Nephron (organoid): Measurements from ENCODE around the gene BIK.

Source experiments
- H3K27ac Mint-ChIP-seq, 3 experiments: 2 replicates each; pipeline ENCODE4 v1.8.0; 2020; ENCODE audit warnings: mixed read lengths in 3 of 3, mild to moderate bottlenecking in 2 of 3, moderate library complexity in 1 of 3
- H3K27me3 Mint-ChIP-seq: 2 replicates; pipeline ENCODE4 v1.8.0; 2021; ENCODE audit warnings: low read depth, mild to moderate bottlenecking, moderate library complexity, mixed read lengths
- H3K36me3 Mint-ChIP-seq: 2 replicates; pipeline ENCODE4 v1.8.0; 2020; ENCODE audit warnings: low read depth, mixed read lengths
- H3K4me1 Mint-ChIP-seq: 2 replicates; pipeline ENCODE4 v1.8.0; 2020; ENCODE audit warnings: mixed read lengths
- H3K4me3 Mint-ChIP-seq, 3 experiments: 2 replicates each; pipeline ENCODE4 v1.8.0; 2020; ENCODE audit warnings: mild to moderate bottlenecking in 3 of 3, mixed read lengths in 3 of 3, moderate library complexity in 2 of 3
- H3K9me3 Mint-ChIP-seq: 2 replicates; pipeline ENCODE4 v1.8.0; 2020; ENCODE audit warnings: mixed read lengths
- TF ChIP-seq, protein P1 (sequence below), 3 experiments: fragments of 200-600 bp; sonication (generic); IDR thresholded peaks; one replicate each; pipeline ENCODE4 v1.5.0; 2021; ENCODE audit warnings: antibody characterized with exemption in 3 of 3; ENCODE audit not compliant: unreplicated experiment in 3 of 3

Gene BIK

DNA sequence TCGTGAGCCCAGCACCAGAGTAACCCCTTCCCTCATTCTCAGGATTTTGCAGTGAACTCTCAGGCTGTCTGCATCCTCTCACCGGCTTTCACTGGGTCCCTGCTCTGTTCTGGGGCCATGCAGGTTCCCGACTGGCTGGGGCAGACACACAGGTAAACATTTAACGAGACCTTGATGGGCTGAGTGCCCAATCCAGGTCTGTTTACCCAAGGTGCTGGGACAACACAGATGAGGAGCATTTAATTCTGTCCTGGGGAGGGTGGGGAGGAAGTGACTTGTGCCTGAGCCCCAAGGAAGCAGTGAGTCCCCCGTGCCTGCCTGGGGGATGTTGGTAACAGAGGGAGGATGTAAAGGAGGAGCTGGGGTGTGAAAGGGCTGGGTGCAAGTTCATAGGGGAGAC lies 4.4 kb downstream of the BIK start:
- H3K36me3 Mint-ChIP-seq = no peaks in the 10 kb centered on the region
- no peak overlapping the region for H3K27ac Mint-ChIP-seq
- no peak overlapping the region for H3K4me3 Mint-ChIP-seq
- H3K4me1 Mint-ChIP-seq = no peaks in the 10 kb centered on the region
- peaks cover 60% of the 10 kb centered on the region for H3K27me3 Mint-ChIP-seq
- TF ChIP-seq, protein P1, sequence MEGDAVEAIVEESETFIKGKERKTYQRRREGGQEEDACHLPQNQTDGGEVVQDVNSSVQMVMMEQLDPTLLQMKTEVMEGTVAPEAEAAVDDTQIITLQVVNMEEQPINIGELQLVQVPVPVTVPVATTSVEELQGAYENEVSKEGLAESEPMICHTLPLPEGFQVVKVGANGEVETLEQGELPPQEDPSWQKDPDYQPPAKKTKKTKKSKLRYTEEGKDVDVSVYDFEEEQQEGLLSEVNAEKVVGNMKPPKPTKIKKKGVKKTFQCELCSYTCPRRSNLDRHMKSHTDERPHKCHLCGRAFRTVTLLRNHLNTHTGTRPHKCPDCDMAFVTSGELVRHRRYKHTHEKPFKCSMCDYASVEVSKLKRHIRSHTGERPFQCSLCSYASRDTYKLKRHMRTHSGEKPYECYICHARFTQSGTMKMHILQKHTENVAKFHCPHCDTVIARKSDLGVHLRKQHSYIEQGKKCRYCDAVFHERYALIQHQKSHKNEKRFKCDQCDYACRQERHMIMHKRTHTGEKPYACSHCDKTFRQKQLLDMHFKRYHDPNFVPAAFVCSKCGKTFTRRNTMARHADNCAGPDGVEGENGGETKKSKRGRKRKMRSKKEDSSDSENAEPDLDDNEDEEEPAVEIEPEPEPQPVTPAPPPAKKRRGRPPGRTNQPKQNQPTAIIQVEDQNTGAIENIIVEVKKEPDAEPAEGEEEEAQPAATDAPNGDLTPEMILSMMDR (IDR thresholded peaks at IDR 0.05; ENCODE audit: unreplicated experiment in 3 of 3) = no peak
- H3K9me3 Mint-ChIP-seq = no peaks in the 10 kb centered on the region

DNA sequence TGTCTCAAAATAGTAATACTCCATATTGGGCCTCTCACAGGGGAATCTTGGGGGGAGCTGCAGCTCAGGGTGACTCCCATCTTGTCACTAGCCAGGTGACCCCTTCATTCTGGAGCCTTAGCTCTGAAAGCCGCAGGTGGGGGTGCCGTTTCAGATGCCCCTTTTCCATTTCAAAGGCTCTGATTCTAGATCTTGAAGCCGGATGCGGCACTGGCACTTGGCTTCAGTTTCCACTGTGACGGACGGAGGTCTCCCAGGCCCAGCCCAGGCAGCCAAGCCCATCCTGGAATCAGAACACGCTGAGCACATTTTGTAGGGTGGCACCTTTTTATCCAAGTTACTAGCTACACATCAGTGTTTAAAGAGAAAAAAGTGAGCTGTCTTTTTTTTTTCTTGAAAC lies 6.4 kb downstream of the BIK start:
- H3K4me3 Mint-ChIP-seq = no peak overlapping the region
- TF ChIP-seq, protein P1 (IDR thresholded peaks at IDR 0.05; ENCODE audit: unreplicated experiment in 3 of 3) = no peak
- no peaks in the 10 kb centered on the region for H3K36me3 Mint-ChIP-seq

DNA sequence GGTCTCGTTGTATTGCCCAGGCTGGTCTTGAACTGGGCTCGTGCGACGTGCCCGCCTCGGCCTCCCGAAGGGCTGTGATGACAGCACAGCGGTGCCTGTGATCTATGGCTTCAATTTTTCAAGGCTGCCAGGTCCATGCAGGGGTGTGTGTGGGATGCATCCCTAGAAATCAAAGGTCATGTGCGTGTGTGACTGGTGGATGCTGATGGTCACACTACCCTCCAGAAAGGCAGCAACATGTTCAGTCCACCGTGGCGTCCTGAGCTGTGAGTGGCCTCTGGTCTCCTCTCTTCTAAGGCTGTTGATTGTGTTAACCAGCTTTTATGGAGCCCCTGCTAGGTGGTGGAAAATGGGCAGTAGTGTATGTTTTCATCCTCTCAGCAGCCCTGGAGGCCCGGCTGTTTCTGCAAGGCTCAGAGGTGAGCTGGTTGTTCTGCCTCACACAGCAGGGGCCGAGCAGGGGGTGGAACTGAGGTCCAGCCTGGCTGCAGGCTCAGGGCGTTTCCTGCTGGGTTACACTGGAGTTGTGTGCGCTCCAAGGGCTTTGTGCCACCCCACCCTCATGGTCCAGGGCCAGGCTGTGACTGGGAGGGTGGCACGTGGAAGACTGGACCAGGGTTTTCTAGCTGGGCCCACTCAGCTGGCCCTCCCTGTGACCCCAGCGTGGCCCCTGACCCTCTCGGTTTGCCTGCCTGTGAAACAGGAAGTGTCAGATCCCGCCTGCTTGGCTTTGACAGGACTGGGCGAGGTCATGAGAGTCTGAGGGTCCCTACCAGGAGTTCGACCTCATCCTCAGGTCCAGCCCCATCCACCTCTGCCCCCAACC lies 7.7 kb downstream of the BIK start:
- H3K4me1 Mint-ChIP-seq = no peaks in the 10 kb centered on the region
- TF ChIP-seq, protein P1 (IDR thresholded peaks at IDR 0.05; ENCODE audit: unreplicated experiment in 3 of 3) = no peak
- H3K4me3 Mint-ChIP-seq = no peak overlapping the region
- no peaks in the 10 kb centered on the region for H3K9me3 Mint-ChIP-seq
- H3K27ac Mint-ChIP-seq = no peak overlapping the region
- H3K27me3 Mint-ChIP-seq = peaks cover 41% of the 10 kb centered on the region
- no peaks in the 10 kb centered on the region for H3K36me3 Mint-ChIP-seq

More for the DNA sequence above, 6.4 kb downstream of the BIK start:
- Mint-ChIP-seq H3K9me3 (no peaks in the 10 kb centered on the region), H3K4me1 (no peaks in the 10 kb centered on the region), H3K27me3 (peaks cover 47% of the 10 kb centered on the region), H3K27ac (no peak overlapping the region)

- TF ChIP-seq, protein P1 (IDR thresholded peaks at IDR 0.05; ENCODE audit: unreplicated experiment in 3 of 3) = no peak
- H3K4me1 Mint-ChIP-seq = no peaks in the 10 kb centered on the region
- H3K27ac Mint-ChIP-seq = no peak overlapping the region
- H3K4me3 Mint-ChIP-seq = no peak overlapping the region
- H3K9me3 Mint-ChIP-seq = no peaks in the 10 kb centered on the region
- H3K36me3 Mint-ChIP-seq = no peaks in the 10 kb centered on the region
- peaks cover 34% of the 10 kb centered on the region for H3K27me3 Mint-ChIP-seq
Measured at GRCh38 chr22:43118953-43119458, 8.5 kb downstream of the BIK start.

DNA sequence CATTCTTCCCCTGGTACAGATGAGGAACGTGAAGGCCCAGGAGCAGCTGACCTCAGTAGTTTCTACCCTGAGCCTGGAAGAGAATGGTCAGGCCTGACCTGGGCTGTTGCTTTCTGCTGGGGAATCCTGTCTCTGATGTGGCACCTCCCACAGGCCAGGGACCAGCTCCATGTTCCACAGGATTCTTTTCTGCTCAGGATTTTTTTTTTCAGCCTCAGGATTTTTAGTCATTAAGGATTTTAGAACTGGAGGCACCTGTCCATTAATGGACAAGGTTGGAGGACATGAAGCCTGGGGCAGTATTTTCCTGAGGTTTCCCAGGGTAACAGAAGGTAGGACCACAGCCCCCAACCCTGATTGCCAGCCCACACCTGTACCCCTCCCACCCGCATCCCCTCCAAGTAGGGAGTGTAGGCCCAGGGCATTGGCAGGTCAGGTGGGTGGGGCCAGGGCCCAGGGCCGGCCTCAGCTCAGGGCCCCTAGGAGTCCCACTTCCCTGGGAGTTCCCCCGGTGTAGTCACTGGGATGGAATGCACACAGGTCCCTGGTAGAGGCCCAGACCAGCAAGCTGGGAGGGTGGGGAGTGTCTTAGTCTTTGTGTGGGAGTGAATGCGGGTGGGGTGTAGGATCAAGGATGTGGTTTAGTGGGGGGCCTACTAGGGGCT lies 16.1 kb downstream of the BIK start:
- H3K4me3 Mint-ChIP-seq = no peak overlapping the region
- H3K9me3 Mint-ChIP-seq = no peaks in the 10 kb centered on the region
- peak overlapping the region in 1 of 3 experiments; percentile 76 for H3K27ac Mint-ChIP-seq
- H3K4me1 Mint-ChIP-seq = peaks cover 4% of the 10 kb centered on the region
- TF ChIP-seq, protein P1 (IDR thresholded peaks at IDR 0.05; ENCODE audit: unreplicated experiment in 3 of 3) = no peak
- H3K36me3 Mint-ChIP-seq = no peaks in the 10 kb centered on the region
- H3K27me3 Mint-ChIP-seq = peaks cover 8% of the 10 kb centered on the region
